Peyer's patch (tissue), 4 donors: ENCODE measurements around the gene SLX9. TPM values are rescaled to one million over a fixed set of nuclear protein-coding genes. Genes with fewer than 3 reads are reported as not detected.

ENCODE experiments used
- DNase-seq, 3 donors: peaks; one replicate each; pipeline ENCODE4 v3.0.0-alpha.2; 2017 to 2019
- H3K27ac ChIP-seq, 4 donors: fragments of 200-600 bp; sonication (generic); one replicate each; pipeline ENCODE4 v1.5.1; 2016 to 2019
- H3K27me3 ChIP-seq, 2 donors: fragments of 200-600 bp; sonication (generic); one replicate each; pipeline ENCODE4 v1.5.1; 2019
- H3K36me3 ChIP-seq, 3 donors: fragments of 200-600 bp; sonication (generic); one replicate each; pipeline ENCODE4 v1.5.1; 2016 to 2019
- H3K4me1 ChIP-seq, 4 donors: fragments of 200-600 bp; sonication (generic); one replicate each; pipeline ENCODE4 v1.5.1; 2016 to 2019
- H3K4me3 ChIP-seq, 4 donors: fragments of 200-600 bp; sonication (generic); 1 replicate in 3 of 4; 2 replicates in 1 of 4; pipeline ENCODE4 v1.5.1; 2016 to 2019; ENCODE audit warnings: mild to moderate bottlenecking in 1 of 4
- H3K9me3 ChIP-seq, 4 donors: fragments of 200-600 bp; sonication (generic); one replicate each; pipeline ENCODE4 v1.5.1; 2016 to 2019; ENCODE audit warnings: mild to moderate bottlenecking in 1 of 4
- CTCF ChIP-seq, 6 experiments: fragments of 450-650 bp in 4 of 6; fragments of 200-600 bp in 2 of 6; sonication (generic) in 1 of 6; IDR thresholded peaks; one replicate each; pipeline ENCODE4 v1.5.1; 2017 to 2019; ENCODE audit warnings: antibody characterized with exemption in 6 of 6, mild to moderate bottlenecking in 3 of 6, moderate library complexity in 1 of 6
- POLR2A ChIP-seq, 2 donors: fragments of 450-650 bp; IDR thresholded peaks; one replicate each; pipeline ENCODE4 v1.5.1; 2017; ENCODE audit warnings: antibody characterized with exemption in 2 of 2, mild to moderate bottlenecking in 2 of 2, moderate library complexity in 2 of 2
- total RNA-seq, 4 donors: library from RNA; depleted of rRNA; stranded (reverse); fragments of >200 nt; gene quantifications; one replicate each; pipeline ENCODE4 v1.1.0, GENCODE V29; 2016

Gene SLX9
- total RNA-seq, 4 donors from 2014 or later, result 7.8 to 10.5 (median 10.0) TPM; not detected in 1

DNA sequence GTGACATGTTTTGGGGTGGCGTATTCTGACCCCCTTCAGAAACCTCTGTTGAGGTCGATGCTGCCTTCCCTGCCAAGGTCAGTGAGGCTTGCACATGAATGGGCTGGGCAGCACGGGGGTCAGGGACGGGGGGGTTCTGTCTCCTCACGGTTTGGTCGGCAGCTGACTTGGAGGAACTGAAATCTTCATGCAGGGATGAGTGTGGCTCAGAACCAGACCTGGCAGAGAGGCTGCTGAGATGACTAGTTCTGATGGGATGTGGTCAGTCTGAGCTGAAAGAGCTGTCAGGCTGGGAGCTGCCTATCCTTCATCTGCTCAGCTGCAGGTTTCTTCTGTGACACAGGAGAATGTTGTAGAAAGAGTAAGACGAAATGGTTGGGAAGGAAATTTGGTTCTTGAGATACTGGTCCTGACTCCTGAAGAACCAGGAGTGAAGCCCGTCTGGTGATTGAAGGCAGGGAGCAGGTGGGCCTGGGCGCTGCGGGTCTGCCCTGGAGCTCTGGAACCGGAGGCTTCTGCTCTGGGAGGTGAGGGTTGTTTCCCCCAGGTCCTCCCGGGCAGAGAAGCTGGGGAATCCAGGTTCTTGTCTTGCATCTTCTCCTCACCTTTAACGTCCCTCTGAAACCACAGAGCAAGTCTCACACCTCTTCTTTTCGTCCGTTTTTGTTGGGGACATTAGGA lies 3.3 kb downstream of the SLX9 start:
- no peaks in the 10 kb centered on the region for H3K27me3 ChIP-seq
- no peak for DNase-seq
- TF ChIP-seq CTCF (IDR thresholded peaks at IDR 0.05) (no peak), POLR2A (IDR thresholded peaks at IDR 0.05) (no peak)
- no peak overlapping the region for H3K27ac ChIP-seq
- H3K36me3 ChIP-seq, result peaks cover 0 to 21% (median 0%) of the 10 kb centered on the region in 3 donors
- H3K4me1 ChIP-seq, result peaks cover 0 to 26% (median 4%) of the 10 kb centered on the region in 4 donors
- H3K9me3 ChIP-seq, result no peaks in the 10 kb centered on the region
- no peak overlapping the region for H3K4me3 ChIP-seq

DNA sequence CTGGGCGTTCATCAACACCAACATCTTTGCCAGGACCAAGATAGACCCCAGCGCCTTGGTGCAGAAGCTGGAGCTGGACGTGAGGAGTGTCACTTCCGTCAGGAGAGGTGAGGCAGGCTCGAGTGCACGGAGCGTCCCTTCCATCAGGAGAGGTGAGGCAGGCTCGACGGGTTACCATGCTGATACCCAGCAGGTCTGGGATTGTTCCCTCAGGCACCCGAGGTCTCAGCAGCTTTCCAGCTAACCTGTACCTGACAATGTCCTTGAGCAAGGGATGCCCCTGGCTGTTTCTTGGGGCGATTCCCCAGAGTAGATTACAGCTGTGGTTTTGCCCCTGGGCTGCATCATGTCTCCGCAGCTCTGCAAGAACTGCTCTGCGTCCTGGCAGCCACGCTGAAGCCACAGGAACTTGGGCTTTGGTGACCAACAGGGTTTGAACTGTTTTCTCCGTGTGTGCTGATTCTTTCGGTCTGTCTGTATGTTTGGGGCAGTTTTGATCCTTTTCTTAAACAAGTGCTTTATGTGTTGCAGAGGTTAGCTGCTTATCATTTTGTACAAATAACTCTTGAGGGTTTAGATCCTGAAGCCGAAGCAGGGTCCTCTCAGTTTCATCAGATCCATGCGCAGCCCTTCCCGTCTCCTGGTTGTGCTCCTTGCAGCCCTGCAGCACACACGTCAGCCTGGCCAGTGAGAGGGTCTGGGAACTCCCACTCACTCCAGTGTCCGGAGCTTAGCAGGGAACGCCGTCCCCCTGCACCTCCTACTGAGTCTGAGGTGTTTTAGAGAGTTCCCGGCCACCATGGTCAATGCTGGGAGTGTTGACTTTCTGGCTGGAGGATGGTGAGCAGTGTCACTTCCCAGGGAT lies 4.1 kb downstream of the SLX9 start:
- DNase-seq, result no peak
- peaks cover 0 to 26% (median 4%) of the 10 kb centered on the region in 4 donors for H3K4me1 ChIP-seq
- TF ChIP-seq POLR2A (IDR thresholded peaks at IDR 0.05) (no peak), CTCF (IDR thresholded peaks at IDR 0.05) (no peak)
- H3K36me3 ChIP-seq, result peaks cover 0 to 21% (median 0%) of the 10 kb centered on the region in 3 donors
- no peak overlapping the region for H3K4me3 ChIP-seq
- H3K9me3 ChIP-seq, result no peaks in the 10 kb centered on the region
- no peaks in the 10 kb centered on the region for H3K27me3 ChIP-seq
- no peak overlapping the region for H3K27ac ChIP-seq

GRCh38 chr21:44944596-44944995 lies 4.8 kb downstream of the SLX9 start:
- no peak overlapping the region for H3K4me3 ChIP-seq
- H3K27me3 ChIP-seq, result no peaks in the 10 kb centered on the region
- peaks cover 0 to 21% (median 0%) of the 10 kb centered on the region in 3 donors for H3K36me3 ChIP-seq
- H3K4me1 ChIP-seq, result peaks cover 0 to 23% (median 6%) of the 10 kb centered on the region in 4 donors
- DNase-seq, result no peak
- no peaks in the 10 kb centered on the region for H3K9me3 ChIP-seq
- TF ChIP-seq CTCF (IDR thresholded peaks at IDR 0.05), result no peak
- TF ChIP-seq POLR2A (IDR thresholded peaks at IDR 0.05), result no peak
- no peak overlapping the region for H3K27ac ChIP-seq

DNA sequence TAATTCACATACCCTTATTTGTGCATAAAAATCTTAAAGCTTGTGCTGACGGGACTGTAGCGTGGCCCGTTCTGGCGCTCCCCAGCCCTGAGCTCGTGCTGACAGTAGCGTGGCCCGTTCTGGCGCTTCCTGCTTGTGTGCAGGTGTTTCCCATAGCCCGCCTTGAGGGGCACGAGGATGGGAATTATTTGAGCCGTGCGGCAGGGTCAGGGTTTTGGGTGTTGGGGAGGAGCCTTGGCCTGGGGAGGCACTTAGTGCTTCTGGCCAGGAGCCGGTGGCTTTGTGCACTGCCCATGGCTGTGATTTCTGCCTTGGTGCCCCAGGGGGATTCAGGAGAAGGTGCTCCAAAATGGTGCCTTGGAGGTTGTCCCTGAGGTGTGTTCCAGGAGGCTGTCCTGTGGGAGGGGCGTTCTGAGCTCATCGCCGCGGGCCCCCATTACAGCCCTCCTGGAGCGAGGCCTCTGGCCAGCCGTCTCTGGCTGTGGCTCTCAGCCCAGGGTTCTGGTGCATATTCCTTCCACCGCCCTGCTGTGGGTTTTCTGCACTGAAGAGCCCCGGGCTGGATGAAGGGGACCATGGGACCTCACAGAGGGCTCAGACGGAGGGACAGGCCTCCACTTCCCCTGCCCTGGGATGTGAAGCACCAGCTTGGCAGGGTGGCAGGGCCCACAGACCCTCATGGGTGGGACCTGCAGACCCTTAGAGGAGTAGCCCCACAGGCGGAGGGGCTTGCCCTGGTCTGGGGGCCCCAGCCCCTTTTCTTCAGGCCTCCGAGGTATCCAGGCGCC lies 6.6 kb downstream of the SLX9 start:
- no peak for TF ChIP-seq CTCF (IDR thresholded peaks at IDR 0.05)
- no peak for TF ChIP-seq POLR2A (IDR thresholded peaks at IDR 0.05)
- peaks cover 0 to 22% (median 6%) of the 10 kb centered on the region in 4 donors for H3K4me1 ChIP-seq
- H3K4me3 ChIP-seq, result no peak overlapping the region
- H3K36me3 ChIP-seq, result peaks cover 0 to 26% (median 0%) of the 10 kb centered on the region in 3 donors
- no peaks in the 10 kb centered on the region for H3K27me3 ChIP-seq
- DNase-seq, result peak in 1 of 3 donors; percentile 43
- H3K9me3 ChIP-seq, result no peaks in the 10 kb centered on the region
- no peak overlapping the region for H3K27ac ChIP-seq
